RKO (cell line): ENCODE measurements around the gene TAB2.
"Not testable (repeated sequence)": the region's sequence is repeated elsewhere in the genome, so short reads cannot be mapped to it uniquely, and the experiment has no call there.

Experiments used
- DNase-seq: peaks from one replicate; pipeline ENCODE4 v3.0.0-alpha.2; 2016; ENCODE audit warnings: low spot score

TAB2 gene

DNA sequence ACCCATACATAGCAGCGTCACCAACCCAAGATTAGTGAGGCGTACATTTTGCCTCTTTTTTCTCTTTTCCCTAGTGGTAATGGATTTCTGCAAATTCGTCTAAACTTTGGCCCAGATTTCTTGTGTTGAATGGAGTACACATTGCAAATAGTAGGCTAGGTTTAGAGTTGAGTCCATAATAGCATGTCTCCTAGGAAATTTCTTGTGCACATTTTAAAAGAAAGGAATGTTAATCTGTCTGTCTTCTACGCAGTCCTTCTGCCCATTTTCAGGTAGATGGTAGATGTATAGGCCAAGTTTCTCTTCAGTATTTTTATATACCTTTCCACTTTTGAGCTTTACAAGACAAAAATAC lies 15.7 kb downstream of the TAB2 start:
- DNase-seq, result no peak

DNA sequence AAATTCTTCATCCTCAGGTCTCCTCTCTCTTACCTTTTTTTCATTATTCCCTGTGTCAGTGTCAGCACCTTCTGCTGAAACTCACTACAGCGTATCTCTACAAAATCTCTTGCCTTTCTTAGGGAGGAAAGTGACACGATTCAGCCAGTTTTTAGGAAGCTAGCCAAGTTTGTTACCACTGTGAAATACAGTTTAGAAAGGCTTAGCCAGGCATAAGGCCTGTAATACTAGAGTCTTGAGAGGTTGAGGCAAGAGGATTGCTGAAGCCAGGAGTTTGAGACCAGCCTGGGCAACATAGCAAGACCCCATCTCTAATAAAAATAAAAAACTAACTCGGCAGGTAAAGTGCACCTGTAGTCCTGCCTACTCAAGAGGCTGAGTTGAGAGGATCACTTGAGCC lies 16.7 kb downstream of the TAB2 start:
- DNase-seq, result no peak

DNA sequence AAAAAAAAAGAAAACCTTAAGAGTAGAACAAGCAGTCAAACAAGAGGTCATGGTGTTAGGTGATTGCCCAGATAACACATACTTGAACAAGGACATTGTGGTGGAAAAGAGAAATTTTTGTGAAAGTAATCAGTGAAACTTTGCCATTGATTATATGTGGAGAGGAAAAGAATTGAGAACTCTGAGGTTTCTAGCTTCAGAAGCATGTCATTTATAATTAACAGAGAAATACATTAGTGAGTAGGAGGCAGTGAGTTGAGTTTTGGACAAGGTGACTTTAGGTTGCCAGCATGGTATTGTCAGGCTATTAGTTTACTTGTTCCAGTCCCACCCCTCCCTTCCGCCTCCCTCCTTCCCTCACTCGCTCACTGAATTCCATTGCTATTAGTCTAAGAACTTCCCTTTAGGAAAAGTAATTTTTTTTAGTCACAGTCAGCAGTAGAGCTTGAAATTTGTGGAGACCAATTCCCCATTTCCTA lies 17.2 kb downstream of the TAB2 start:
- peak; percentile 81 for DNase-seq

DNA sequence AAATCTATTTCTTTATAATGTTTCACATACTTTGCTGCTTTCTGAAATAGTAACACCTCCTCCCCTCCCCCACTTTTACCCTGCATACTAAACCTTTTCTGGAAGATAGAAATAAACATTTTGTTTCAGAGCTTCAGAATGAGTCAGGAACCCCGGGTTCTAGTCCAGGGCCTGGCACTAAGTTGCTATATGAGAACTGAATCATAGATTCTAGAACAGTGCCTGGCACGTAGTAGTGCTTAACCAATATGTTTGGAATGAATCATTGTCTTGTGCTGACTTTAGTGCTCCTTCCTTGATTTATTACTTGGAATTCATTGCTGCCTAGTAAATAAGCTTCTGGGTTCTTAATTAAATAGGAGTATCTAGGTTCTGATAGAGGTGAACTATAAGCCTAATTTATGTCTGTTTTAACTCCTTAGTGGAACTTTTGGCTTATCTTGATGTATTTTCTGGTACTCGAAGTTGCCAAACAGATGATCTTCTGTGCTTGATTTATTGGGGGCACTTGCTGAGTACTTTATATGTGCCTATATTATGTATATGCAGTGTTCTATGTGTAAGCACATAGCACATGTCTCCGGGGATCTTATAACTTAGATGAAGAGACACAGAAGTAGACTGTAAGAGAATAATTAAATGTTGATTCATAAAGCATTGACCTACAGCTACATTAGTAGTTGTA lies 18.6 kb downstream of the TAB2 start:
- DNase-seq, result peak; percentile 82

DNA sequence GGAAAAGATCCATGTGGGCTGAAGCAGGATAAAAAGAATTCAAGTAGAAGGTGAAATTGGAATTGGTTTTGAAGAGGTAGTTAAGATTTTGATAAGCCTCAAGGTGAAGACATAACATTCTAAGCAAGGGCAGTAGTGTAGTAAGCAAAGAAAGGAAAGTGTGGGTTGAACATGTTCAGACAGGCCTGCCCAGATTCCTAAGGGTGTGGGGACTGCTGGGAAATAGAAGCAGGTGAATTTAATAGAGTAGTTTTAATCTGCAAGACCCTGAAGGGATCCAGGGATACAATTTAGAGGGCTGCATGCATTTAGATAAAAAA lies 19.1 kb downstream of the TAB2 start:
- DNase-seq, result no peak

DNA sequence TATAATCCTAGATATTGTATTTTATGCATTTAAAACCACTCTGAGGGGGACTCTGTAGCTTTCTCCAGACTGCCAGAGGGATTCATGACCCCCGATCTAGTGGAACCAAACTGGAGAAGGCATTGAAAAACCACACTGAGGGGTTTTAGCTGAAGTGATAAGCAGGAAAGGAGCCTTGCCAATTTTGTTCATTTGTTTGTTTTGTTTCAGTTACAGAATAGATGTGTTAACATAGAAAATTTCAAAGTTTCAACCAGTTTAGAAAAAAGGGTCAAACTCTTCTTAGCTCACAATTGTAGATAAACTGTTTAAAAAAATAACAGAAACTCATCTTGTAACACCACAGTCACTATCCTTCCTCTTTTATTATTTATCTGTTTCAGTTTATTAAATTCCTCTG lies 19.8 kb downstream of the TAB2 start:
- no peak for DNase-seq

DNA sequence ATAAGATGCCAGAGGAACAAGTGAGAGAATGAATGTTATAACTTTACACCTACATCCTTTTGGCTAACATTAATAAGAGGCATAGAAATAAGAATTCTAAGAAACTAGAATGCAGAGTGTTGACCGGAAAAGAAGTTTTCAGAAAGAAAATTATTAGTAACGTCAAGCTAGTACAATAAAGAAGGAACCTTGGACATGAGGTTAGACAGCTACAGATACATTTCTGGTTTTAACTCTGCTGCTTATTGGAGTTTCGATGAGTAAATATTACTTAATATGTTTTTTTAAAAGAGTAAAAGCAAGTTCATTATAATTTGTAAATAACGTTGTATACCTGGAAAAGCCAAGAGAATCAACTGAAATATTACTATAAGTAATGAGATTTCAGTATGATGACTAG lies 22.7 kb downstream of the TAB2 start:
- no peak for DNase-seq

DNA sequence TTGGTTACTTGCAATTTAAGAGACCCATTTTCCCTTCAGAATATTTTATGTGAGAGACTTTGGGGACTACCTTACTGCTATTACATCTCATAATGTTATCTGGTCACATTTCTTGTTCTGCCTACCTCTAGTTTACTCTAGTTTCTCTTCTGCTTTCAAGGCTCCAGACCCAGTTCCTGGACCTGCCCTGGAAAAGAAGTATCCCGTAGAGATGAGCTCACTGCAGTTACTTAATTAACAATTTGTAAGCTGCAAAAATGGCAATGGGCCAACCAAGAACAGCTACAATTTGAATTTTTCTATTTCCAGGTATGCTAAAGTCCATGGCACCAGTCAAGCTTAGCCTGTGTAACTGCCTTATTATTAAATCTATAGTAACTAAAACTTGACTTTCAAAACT lies 25.0 kb downstream of the TAB2 start:
- DNase-seq, result no peak

DNA sequence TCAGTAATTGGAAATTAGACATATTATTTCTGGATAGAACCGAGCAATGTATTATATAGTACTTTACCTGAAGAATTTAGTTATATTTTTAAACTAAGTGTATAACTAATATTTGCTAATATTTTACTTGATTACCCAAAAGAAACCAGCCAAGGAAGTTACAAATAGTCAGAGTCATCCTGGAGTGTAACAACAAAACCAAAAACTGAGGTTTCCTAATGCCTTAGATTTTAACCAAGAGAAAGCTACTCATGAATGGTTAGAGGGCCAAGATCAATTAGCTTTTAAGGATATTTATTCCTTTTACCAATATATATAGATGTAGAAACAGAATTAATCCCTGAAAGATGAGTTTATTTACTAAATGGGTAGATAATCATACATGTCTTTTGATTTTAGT lies 26.0 kb downstream of the TAB2 start:
- DNase-seq, result no peak

DNA sequence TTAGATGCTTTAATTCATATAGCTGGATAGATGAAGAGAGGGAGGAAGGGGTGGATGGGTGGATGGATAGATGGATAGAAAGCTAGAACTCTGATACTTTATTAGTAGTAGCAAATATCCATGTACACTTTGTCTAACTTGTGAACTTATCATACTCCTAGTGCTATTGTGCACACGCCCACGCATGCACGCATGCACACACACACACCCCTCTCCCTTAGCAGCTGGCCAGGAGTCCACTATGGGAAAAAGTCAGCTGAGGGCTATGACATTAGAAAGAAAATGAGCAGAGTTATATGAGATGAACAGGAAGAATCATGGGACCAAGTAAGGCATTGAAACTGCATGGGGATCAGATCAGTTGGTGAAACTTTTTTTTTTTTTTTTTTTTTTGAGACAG lies 28.6 kb downstream of the TAB2 start:
- DNase-seq, result no peak

DNA sequence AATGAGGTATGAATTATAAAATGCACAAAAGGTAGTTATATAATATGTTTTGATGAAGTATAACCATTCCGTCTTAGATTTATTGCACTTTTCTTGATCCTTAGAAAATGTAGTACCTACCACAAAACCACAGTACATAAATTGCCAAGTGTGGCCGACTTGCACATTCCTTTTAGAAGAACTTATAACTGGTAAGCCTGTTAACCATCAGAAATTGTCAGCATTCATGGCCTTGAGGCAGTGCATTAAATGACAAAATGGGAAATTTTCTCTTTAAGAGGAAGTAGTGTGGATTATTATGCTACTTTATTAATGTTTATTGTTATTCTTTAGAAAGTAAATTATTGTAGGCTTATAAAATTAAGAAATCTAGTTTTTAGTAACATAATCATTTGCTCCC lies 29.6 kb downstream of the TAB2 start:
- DNase-seq, result no peak

DNA sequence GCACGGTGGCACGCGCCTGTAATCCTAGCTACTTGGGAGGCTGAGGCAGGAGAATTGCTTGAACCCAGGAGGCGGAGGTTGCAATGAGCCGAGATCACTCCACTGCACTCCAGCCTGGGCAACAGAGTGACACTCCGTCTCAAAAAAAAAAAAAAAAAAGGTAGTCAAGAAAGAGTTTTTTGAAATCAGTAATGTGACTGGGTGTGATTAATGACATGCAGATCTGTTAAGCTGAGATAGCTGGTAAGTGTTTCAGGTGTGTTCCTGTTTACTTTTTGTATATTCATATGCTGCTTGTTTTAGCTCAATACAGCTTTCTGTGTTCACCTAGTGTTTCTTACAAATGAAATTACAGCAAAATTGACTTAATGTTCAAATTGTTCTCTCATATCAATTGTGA lies 31.8 kb downstream of the TAB2 start:
- DNase-seq, result not testable (repeated sequence)

DNA sequence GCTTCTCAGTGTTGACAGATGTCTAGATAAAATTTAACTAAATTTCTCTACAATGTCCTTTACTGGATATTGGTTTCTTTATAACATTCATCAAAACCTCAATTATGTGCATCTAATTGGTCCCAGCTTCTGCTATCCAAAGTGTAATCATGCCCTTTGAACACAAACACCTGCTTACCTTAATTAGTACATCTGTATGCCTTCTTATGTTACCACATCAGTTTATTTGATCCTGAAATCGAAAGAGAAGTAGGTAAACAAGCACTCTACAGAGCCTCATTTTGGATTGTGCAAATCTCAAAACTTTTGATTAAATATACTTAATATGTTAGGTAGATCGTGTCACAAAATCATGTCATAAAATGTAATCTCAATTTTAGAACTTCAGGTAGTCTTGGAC lies 36.5 kb downstream of the TAB2 start:
- no peak for DNase-seq

DNA sequence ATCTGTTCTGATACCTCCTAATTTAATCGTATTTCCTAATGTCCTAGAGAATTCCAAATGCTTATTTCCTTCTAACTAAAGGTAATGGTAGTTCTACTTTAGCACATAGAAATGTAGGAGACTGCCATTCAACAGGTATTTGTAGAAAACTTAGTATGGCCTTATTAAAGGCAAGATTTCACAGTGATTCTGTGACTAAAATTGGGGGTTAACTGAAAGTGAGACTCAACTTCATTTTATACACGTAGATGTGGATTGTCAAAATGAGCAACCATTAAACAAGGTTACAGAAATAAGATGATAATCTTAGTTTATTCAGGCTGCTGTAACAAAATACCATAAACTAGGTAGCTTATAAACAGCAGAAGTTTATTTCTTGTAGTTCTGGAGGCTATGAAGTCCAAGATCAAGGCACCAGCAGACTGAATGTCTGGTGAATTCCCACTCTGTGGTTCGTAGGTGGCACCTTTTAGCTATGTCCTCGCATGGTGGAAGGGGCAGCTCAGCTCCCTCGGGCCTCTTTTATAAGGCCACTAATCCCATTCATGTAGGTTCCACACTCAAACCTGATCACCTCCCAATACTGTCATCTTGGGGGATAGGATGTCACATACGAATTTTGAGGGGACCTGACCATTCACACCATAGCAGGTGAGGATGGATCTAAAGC lies 38.7 kb downstream of the TAB2 start:
- DNase-seq, result no peak

DNA sequence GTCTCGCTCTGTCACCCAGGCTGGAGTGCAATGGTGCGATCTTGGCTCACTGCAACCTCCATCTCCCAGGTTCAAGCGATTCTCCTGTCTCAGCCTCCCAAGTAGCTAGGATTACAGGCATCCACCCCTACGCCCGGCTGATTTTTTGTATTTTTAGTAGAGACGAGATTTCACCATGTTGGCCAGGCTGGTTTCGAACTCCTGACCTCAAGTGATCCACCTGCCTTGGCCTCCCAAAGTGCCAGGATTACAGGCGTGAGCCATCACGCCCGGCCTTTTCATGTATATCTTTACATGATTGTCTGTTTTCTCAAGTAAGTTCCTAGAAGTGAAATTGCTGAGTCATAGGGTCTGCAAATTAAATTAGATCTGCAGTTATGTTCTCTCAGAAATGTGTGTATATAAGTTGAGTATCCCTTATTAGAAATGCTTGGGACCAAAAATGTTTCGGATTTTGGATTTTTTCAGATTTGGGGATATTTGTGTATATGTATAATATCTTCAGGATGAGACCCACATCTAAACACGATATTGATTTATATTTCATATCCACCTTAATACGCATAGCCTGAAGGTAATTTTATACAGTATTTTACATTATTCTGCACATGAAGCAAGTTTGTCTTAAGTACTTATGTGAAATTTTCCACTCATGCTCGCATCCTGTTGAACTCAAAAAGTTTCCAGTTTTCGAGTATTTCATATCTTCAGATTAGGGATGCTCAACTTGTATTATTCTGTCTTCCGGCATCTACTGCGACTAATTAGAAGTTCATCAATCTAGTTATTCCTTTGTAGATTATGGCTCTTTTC lies 40.4 kb downstream of the TAB2 start:
- DNase-seq, result no peak

DNA sequence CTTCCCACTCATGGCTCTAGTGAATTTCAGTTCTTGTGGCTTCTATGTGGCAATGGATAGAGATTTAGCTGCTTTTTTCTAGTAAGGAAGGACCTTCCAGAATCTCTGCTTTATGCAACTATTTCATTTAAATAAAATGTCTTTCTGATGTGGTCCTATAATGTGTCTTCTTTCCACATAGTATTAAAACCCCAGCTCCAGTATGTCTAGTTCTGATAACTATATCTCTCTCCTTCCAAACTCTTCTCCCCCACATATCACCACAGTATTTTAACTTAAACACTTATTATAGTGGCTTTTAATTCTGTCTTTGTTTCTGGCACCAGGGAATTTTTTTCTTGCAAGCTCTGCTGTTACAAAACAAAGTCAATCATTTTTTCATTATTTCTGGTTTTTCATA lies 41.9 kb downstream of the TAB2 start:
- DNase-seq, result no peak

DNA sequence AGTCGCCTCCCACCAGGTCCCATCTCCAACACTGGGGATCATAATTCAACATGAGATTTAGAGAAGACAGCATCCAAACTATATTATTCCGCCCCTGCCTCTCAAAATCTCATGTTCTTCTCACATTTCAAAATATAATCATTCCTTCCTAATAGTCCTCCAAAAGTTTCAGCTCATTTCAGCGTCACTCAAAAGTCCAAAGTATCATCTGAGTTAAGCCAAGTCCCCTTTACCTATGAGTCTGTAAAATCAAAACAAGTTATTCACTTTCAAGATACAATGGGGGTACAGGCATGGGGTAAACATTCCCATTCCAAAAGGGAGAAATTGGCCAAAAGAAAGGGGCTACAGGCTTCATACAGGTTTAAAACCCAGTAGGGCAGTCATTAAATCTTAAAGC lies 43.0 kb downstream of the TAB2 start:
- DNase-seq, result no peak

DNA sequence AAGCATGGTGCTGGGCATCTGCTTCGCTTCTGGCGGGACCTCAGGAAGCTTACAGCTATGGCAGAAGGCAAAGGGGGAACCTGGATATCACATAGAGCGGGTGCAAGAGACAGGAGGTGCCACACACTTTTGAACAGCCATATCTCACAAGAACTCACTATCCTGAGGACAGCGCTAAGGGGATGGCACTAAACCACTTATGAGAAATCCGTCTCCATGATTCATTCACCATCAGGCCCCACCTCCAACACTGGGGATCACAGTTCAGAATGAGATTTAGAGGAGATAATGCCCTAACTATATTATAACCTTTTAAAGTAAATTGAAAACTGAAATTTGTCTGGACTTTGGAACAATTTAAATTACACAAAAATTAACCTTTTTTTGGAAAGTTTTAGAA lies 44.8 kb downstream of the TAB2 start:
- DNase-seq, result no peak

DNA sequence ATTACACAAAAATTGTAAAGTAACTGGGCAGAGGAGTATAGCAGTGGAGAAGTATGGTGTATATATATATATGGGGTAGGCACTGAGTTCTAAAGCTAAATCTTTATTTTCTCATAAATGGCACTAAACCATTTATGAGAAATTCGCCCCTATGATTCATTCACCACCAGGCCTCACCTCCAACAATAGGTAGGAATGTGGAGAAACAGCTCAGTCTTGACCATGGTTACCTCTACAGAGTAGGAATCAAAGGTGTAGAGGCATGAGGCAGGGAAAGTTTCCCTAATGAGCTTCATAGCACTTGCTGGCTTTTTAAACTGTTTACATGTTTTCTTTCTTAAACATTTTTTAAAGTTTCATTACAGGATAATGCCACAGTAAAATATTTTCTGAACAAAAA lies 45.6 kb downstream of the TAB2 start:
- DNase-seq, result no peak

DNA sequence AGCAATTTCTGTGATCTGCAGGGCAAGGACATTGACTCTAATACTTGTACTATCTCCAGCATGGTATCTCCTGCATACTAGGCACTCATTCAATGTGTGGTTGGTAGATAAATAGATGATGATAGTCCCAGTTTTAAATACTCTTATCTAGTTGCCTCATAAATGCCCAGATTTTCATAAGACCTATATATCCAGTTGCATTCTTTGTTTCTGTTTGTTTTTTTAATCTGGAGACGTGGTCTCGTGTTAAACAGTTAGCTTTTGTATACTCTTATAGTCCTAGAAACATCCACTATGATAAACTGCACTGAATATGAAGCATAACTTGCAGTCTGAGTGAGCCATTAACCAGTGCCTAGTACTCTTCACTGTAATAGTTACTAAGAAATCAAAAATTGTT lies 47.0 kb downstream of the TAB2 start:
- DNase-seq, result no peak

DNA sequence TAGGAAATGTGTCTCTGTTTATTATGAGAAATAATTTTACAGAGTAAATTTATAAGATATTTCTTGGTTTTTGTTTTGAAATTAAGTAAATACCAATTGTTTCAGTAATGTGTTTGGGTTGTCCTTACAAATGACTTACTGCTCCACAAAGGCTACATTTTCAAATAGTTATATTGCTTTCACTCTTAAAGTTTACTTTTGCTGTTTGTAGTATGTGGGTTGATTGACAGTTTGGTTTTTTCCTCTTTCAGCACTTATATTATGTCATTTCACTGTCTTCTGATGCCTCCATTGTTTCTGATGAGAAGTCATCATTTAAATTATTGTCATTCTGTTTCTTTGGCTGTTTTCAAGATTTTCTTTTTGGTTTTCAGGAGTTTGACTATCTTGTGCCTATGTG lies 47.7 kb downstream of the TAB2 start:
- DNase-seq, result no peak

DNA sequence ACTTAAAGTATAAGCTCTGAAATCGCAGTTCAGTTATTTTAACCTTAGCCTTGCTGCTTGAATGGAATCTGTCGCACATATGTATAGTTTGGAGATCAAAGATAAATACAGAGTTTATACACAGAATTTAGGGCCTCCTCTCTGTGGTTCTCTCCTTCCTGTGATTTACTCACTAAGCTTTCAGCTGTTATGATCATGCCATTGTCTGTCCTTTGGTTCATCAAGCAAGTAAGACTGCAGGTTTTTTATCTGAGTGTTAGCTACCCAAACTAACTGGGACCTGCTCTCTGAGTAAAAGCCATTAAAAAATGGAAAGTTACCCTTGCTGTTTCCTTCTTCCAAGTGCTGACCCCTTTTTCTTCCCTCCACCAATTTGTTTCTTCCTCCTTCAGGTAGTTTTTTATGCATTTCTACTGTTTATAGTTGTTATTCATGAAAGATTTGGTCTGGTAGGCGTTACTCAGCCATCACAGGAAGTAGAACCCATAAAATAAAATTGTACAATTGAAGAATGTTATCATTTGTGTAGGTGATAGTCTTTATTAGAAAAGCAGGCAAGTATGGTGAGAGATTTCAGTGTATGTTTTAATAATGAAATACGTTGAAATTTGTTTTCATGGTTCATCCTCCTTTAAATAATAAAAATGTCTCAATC lies 48.9 kb downstream of the TAB2 start:
- DNase-seq, result no peak

DNA sequence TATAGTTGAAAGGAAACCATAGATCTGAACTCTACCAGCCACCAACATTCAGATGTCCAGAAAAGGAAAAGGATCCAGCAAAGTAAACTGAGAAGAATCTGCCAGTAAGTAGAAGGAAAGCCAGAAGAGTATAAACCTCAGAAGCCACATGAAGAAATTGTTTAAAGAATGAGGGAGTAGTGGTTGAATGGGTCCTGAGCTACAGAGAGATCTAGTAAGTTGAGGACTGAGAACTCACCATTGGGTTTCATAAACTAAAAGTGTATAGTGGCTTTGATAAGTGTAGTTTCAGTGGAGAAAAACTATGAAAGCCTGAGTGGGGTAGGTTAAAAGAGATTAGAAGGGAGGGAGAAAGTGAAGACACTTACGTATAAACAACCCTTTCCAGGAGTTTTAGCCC lies 50.6 kb downstream of the TAB2 start:
- no peak for DNase-seq
